ENCODE data around the gene CTNNA2.

- TF ChIP-seq CTCF (IDR thresholded peaks at IDR 0.05) (no peak), POLR2A (IDR thresholded peaks at IDR 0.05) (no peak)
These were observed 488.9 kb downstream of the CTNNA2 start for GRCh38 chr2:80001701-80002101.

Data from uterus (tissue), 2 donors.